Naive thymus-derived CD4-positive, alpha-beta T cell (primary cell): Measurements from ENCODE around the gene KCNK7. TPM values are rescaled to one million over a fixed set of nuclear protein-coding genes. Genes with fewer than 3 reads are reported as not detected.
A peak's percentile ranks its signal among the peaks of the same experiment; 100 is the strongest.

Experiments used
- ATAC-seq: fragments of 150-1000 bp; cut with Tn5 transposase; 2 replicates; pipeline ENCODE4 v1.10.0; 2021; ENCODE audit warnings: mild to moderate bottlenecking, moderate library complexity
- CTCF ChIA-PET: fragments of 350-600 bp; sonication (Branson Sonifier 250); formaldehyde crosslinking; loops from one replicate; lab custom pipeline; 2021; ENCODE audit warnings: antibody characterized with exemption; lab: Charles Lee
- POLR2A ChIA-PET: fragments of 350-600 bp; sonication (Branson Sonifier 250); formaldehyde crosslinking; loops from one replicate; lab custom pipeline; 2021; ENCODE audit warnings: antibody characterized with exemption, inconsistent platforms; lab: Charles Lee
- DNase-seq, 9 donors: peaks; one replicate each; pipeline versions ENCODE4 v3.0.0 to v3.0.0-alpha.2; 2020 to 2022; ENCODE audit warnings: mixed read lengths in 1 of 9
- H3K27ac ChIP-seq: one replicate; pipeline ENCODE4 v1.7.0; 2013; ENCODE audit warnings: mild to moderate bottlenecking, low read depth, low read length, moderate library complexity
- H3K27me3 ChIP-seq, 2 donors: one replicate each; pipeline ENCODE4 v1.7.0; 2013; ENCODE audit warnings: low read length in 2 of 2, mild to moderate bottlenecking in 2 of 2, moderate library complexity in 2 of 2; ENCODE audit not compliant: control insufficient read depth in 2 of 2, insufficient read depth in 2 of 2
- H3K36me3 ChIP-seq, 3 experiments: 1 replicate in 2 of 3; 2 replicates in 1 of 3; pipeline ENCODE4 v1.7.0; 2013; ENCODE audit warnings: low read length in 3 of 3, mild to moderate bottlenecking in 3 of 3, moderate library complexity in 1 of 3; ENCODE audit not compliant: insufficient read depth in 3 of 3, control insufficient read depth in 2 of 3
- H3K4me1 ChIP-seq, 2 donors: one replicate each; pipeline ENCODE4 v1.7.0; 2013; ENCODE audit warnings: low read length in 2 of 2, mild to moderate bottlenecking in 2 of 2, moderate library complexity in 1 of 2; ENCODE audit not compliant: control insufficient read depth in 2 of 2, insufficient read depth in 2 of 2
- H3K4me3 ChIP-seq: 2 replicates; pipeline ENCODE4 v1.7.0; 2013; ENCODE audit warnings: mild to moderate bottlenecking, low read length
- H3K9me3 ChIP-seq, 3 experiments: 1 replicate in 2 of 3; 2 replicates in 1 of 3; pipeline ENCODE4 v1.7.0; 2013; ENCODE audit warnings: low read length in 3 of 3; ENCODE audit not compliant: control insufficient read depth in 2 of 3
- H3K27ac Mint-ChIP-seq, 9 donors: one replicate each; pipeline ENCODE4 v1.8.0; 2020 to 2022; ENCODE audit warnings: mixed read lengths in 9 of 9, mild to moderate bottlenecking in 8 of 9, moderate library complexity in 5 of 9, inconsistent platforms in 2 of 9
- H3K27me3 Mint-ChIP-seq, 5 donors: one replicate each; pipeline ENCODE4 v1.8.0; 2021 to 2022; ENCODE audit warnings: mixed read lengths in 5 of 5, mild to moderate bottlenecking in 1 of 5
- H3K36me3 Mint-ChIP-seq, 5 donors: one replicate each; pipeline ENCODE4 v1.8.0; 2020 to 2022; ENCODE audit warnings: mixed read lengths in 5 of 5, mild to moderate bottlenecking in 3 of 5, inconsistent platforms in 1 of 5
- H3K4me1 Mint-ChIP-seq, 7 donors: one replicate each; pipeline ENCODE4 v1.8.0; 2020 to 2022; ENCODE audit warnings: mixed read lengths in 7 of 7, mild to moderate bottlenecking in 3 of 7, inconsistent platforms in 1 of 7
- H3K4me3 Mint-ChIP-seq, 10 donors: one replicate each; pipeline ENCODE4 v1.8.0; 2020 to 2022; ENCODE audit warnings: mild to moderate bottlenecking in 10 of 10, mixed read lengths in 10 of 10, moderate library complexity in 6 of 10, inconsistent platforms in 2 of 10
- H3K9me3 Mint-ChIP-seq, 11 donors: one replicate each; pipeline ENCODE4 v1.8.0; 2020 to 2022; ENCODE audit warnings: mixed read lengths in 11 of 11, mild to moderate bottlenecking in 4 of 11, inconsistent platforms in 1 of 11, moderate library complexity in 1 of 11
- intact Hi-C, 2 donors: fragments of 100-400 bp; cut with micrococcal nuclease; formaldehyde crosslinking; loops; one replicate each; pipeline ENCODE4 v1.15.1; 2023
- polyA plus RNA-seq, 2 donors: library from polyadenylated mRNA; unstranded; fragments of 300-500 nt; fragmentation: Illumina TruSeq; gene quantifications; one replicate each; pipeline ENCODE4 v1.2.3, GENCODE V29; 2021
- total RNA-seq, 6 experiments: library from RNA in 5 of 6; stranded (reverse) in 5 of 6; gene quantifications; 1 replicate in 5 of 6; 2 replicates in 1 of 6; pipeline ENCODE4 v1.2.3 and lab custom pipeline; 2021 to 2026

KCNK7 gene
- total and polyA plus RNA-seq, 7 experiments from 2014 or later: 0.25 to 9.2 (median 3.8) TPM; not detected in 1

- Mint-ChIP-seq H3K4me3 (no peak overlapping the region), H3K27ac (no peak overlapping the region), H3K27me3 (no peaks in the 10 kb centered on the region), H3K9me3 (no peaks in the 10 kb centered on the region), H3K36me3 (peaks cover 0 to 20% (median 3%) of the 10 kb centered on the region in 5 donors), H3K4me1 (peaks cover 4 to 13% (median 9%) of the 10 kb centered on the region in 7 donors)
- CTCF ChIA-PET: interaction anchor here (1.5 kb wide), 1 partner anchor 87 kb away, joined by 6 read pairs; the partner anchor contains the start of gene KAT5
- Histone ChIP-seq H3K4me1 (peaks cover 3 to 9% of the 10 kb centered on the region in 2 donors), H3K27ac (no peak overlapping the region), H3K9me3 (no peaks in the 10 kb centered on the region), H3K27me3 (no peaks in the 10 kb centered on the region), H3K36me3 (peaks cover 7 to 97% (median 20%) of the 10 kb centered on the region in 3 experiments), H3K4me3 (no peak overlapping the region)
- ATAC-seq (no peak), DNase-seq (no peak)
- POLR2A ChIA-PET: interaction anchor here (0.7 to 2.4 kb wide), 3 partner anchors 9 to 27 kb away, joined by 3 to 9 read pairs (median 3); no protein-coding TSS in a partner anchor
- intact Hi-C loops: no loop called here
Observed at GRCh38 chr11:65623852-65624616, 28.4 kb upstream of the KCNK7 start.

DNA sequence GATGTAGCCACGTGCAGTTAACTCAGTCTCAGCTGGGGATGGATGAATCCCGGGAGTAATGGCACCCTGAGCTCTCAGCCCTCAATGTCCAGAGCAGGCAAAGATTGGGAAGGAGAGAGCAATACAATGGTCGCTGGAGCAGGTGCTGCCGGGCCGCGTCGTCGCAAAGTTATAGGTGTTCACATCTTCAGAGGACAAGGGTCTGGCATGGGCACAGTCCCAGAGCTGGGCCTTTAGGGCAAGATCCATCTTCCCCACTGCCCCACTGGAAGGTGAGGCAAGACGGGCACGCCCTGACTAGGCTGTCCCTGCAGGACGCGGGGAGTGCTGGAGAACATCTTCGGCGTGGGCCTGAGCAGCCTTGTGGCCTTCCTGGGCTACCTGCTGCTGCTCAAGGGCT lies 27.6 kb upstream of the KCNK7 start:
- peaks cover 0 to 18% (median 3%) of the 10 kb centered on the region in 5 donors for H3K36me3 Mint-ChIP-seq
- no peak for DNase-seq
- Histone ChIP-seq H3K27ac (no peak overlapping the region), H3K4me3 (no peak overlapping the region), H3K4me1 (peaks cover 3 to 9% of the 10 kb centered on the region in 2 donors), H3K27me3 (no peaks in the 10 kb centered on the region), H3K36me3 (peaks cover 7 to 97% (median 26%) of the 10 kb centered on the region in 3 experiments), H3K9me3 (no peaks in the 10 kb centered on the region)
- intact Hi-C loops: no loop called here
- H3K27me3 Mint-ChIP-seq: no peaks in the 10 kb centered on the region
- POLR2A ChIA-PET: interaction anchor here (0.6 to 2.4 kb wide), 4 partner anchors 10 to 36 kb away, joined by 3 to 9 read pairs (median 3); no protein-coding TSS in a partner anchor
- peaks cover 4 to 13% (median 9%) of the 10 kb centered on the region in 7 donors for H3K4me1 Mint-ChIP-seq
- H3K27ac Mint-ChIP-seq: peak overlapping the region in 1 of 9 donors; percentile 70
- H3K9me3 Mint-ChIP-seq: no peaks in the 10 kb centered on the region
- H3K4me3 Mint-ChIP-seq: no peak overlapping the region
- ATAC-seq: no peak
- CTCF ChIA-PET: interaction anchor here (0.6 to 1.5 kb wide), 4 partner anchors 34 to 256 kb away, joined by 3 to 6 read pairs (median 4); partner anchors contain the start of gene KAT5

DNA sequence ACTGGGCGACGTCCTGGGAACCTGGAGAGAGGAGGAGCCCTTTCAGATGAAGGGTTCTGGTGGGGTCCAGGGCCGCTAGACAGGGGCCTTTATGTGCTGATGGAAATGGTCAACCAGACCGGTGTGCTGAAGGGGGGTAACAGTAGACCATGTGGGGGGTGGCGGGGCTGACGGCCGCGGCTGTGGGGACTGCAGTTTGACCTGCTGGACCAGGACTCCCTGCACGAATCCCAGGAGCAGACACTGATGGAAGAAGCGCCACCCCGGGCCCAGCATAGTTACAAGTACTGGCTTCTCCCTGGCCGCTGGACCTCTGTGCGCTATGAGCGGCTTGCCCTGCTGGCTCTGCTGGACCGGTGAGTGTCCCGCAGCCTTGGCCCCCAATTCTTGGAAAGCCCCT lies 26.4 kb upstream of the KCNK7 start:
- H3K27me3 ChIP-seq: no peaks in the 10 kb centered on the region
- DNase-seq: no peak
- H3K4me1 ChIP-seq: peaks cover 11 to 13% of the 10 kb centered on the region in 2 donors
- Mint-ChIP-seq H3K4me3 (no peak overlapping the region), H3K9me3 (no peaks in the 10 kb centered on the region), H3K27ac (no peak overlapping the region), H3K36me3 (peaks cover 0 to 20% (median 3%) of the 10 kb centered on the region in 5 donors), H3K4me1 (peaks cover 8 to 20% (median 12%) of the 10 kb centered on the region in 7 donors), H3K27me3 (no peaks in the 10 kb centered on the region)
- intact Hi-C loops: no loop called here
- H3K4me3 ChIP-seq: no peak overlapping the region
- POLR2A ChIA-PET: interaction anchor here (0.6 to 2.4 kb wide), 3 partner anchors 11 to 441 kb away, joined by 3 to 9 read pairs (median 6); no protein-coding TSS in a partner anchor
- CTCF ChIA-PET: interaction anchor here (0.6 to 1.7 kb wide), 3 partner anchors 27 to 148 kb away, joined by 3 to 6 read pairs (median 3); partner anchors contain the start of gene KAT5
- no peaks in the 10 kb centered on the region for H3K9me3 ChIP-seq
- peaks cover 15 to 97% (median 30%) of the 10 kb centered on the region in 3 experiments for H3K36me3 ChIP-seq
- no peak overlapping the region for H3K27ac ChIP-seq
- no peak for ATAC-seq

DNA sequence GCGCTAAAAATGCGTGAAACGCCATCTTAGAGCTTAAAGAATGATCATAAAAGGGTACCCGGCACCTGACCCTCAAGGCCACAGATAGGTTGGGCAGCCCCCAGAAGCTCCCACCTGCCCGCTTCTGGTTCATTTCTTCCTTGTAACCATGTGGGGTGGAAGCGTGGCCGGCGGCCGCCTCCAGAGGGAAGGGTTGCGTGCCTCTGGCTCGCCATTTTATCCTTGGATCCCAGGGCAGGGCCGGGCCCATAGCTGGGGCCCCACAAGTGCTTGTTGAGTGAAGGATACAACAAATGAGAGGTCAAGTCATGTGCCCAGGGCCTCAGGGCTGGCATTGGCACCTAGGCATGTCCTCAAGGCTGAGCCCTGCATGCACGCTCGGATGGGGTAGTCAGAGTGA lies 25.9 kb upstream of the KCNK7 start:
- POLR2A ChIA-PET: interaction anchor here (1.1 to 1.4 kb wide), 2 partner anchors 18 to 31 kb away, joined by 3 to 6 read pairs; no protein-coding TSS in a partner anchor
- peaks cover 12 to 92% (median 30%) of the 10 kb centered on the region in 3 experiments for H3K36me3 ChIP-seq
- no peak overlapping the region for H3K4me3 ChIP-seq
- peaks cover 0 to 20% (median 6%) of the 10 kb centered on the region in 5 donors for H3K36me3 Mint-ChIP-seq
- ATAC-seq (no peak), DNase-seq (no peak)
- H3K27ac ChIP-seq: no peak overlapping the region
- H3K4me1 ChIP-seq: peaks cover 16% of the 10 kb centered on the region in 2 donors
- H3K9me3 Mint-ChIP-seq: no peaks in the 10 kb centered on the region
- H3K4me1 Mint-ChIP-seq: peaks cover 14 to 25% (median 17%) of the 10 kb centered on the region in 7 donors
- H3K27me3 ChIP-seq: no peaks in the 10 kb centered on the region
- intact Hi-C loops: no loop called here
- no peak overlapping the region for H3K4me3 Mint-ChIP-seq
- H3K27me3 Mint-ChIP-seq: no peaks in the 10 kb centered on the region
- CTCF ChIA-PET: interaction anchor here (0.6 to 1.7 kb wide), 2 partner anchors 27 to 148 kb away, joined by 3 read pairs; no protein-coding TSS in a partner anchor
- H3K27ac Mint-ChIP-seq: no peak overlapping the region
- no peaks in the 10 kb centered on the region for H3K9me3 ChIP-seq

DNA sequence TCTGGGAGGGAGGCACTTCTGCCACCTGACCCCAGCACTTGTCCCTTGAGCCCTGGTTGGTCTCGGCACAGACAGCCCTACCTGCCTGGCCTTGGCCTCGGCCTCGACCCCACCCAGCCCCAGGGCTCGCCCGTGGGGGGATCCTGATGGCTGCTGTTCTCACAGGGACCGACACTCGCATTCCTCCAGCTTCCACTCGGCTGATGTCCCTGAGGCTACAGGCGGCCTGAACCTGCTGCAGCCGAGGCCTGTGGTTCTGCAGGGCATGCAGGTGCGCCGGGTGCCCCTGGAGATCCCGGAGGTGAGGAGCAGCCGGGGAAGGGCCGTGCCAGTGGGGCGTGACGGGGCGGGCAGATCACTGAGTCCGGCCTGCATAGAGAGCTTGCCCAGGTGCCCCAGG lies 25.1 kb upstream of the KCNK7 start:
- no peak overlapping the region for H3K4me3 Mint-ChIP-seq
- peaks cover 11 to 22% (median 15%) of the 10 kb centered on the region in 7 donors for H3K4me1 Mint-ChIP-seq
- Histone ChIP-seq H3K36me3 (peaks cover 12 to 87% (median 30%) of the 10 kb centered on the region in 3 experiments), H3K27ac (no peak overlapping the region), H3K9me3 (no peaks in the 10 kb centered on the region), H3K4me3 (no peak overlapping the region), H3K27me3 (no peaks in the 10 kb centered on the region), H3K4me1 (peaks cover 13 to 16% of the 10 kb centered on the region in 2 donors)
- no peaks in the 10 kb centered on the region for H3K9me3 Mint-ChIP-seq
- CTCF ChIA-PET: no interaction called here
- no peaks in the 10 kb centered on the region for H3K27me3 Mint-ChIP-seq
- POLR2A ChIA-PET: interaction anchor here (1.1 to 1.4 kb wide), 2 partner anchors 19 to 32 kb away, joined by 3 to 6 read pairs; no protein-coding TSS in a partner anchor
- DNase-seq (no peak), ATAC-seq (no peak)
- H3K27ac Mint-ChIP-seq: no peak overlapping the region
- peaks cover 0 to 22% (median 6%) of the 10 kb centered on the region in 5 donors for H3K36me3 Mint-ChIP-seq
- intact Hi-C loops: no loop called here

DNA sequence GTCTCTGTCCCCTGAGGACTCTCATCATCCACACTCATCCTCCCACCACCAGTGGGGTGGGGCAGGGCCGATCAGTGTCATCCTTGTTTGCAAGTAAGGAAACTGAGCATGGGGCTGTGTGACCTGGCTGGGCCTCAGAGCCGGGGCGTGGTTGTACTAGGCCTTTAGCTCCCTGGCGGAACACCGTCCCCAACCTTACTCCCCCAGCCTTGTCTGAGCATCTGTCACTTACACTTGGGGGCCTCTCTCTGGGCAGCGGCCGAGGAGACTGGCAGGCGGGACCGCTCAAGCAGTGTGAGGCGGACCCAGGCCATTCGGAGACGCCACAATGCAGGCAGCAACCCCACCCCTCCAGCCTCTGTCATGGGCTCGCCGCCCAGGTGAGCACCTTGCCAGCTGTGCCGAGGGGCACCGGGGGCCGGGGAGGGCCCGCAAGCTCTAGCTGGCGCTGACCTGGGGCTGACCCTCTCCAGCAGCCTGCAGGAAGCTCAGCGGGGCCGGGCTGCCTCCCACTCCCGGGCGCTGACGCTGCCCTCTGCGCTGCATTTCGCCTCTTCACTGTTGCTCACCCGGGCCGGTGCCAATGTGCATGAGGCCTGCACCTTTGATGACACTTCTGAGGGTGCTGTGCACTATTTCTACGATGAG lies 23.8 kb upstream of the KCNK7 start:
- Histone ChIP-seq H3K27me3 (no peaks in the 10 kb centered on the region), H3K4me3 (no peak overlapping the region), H3K9me3 (no peaks in the 10 kb centered on the region), H3K36me3 (peaks cover 12 to 82% (median 28%) of the 10 kb centered on the region in 3 experiments), H3K27ac (no peak overlapping the region), H3K4me1 (peaks cover 13 to 16% of the 10 kb centered on the region in 2 donors)
- Mint-ChIP-seq H3K9me3 (peaks cover 0 to 2% (median 0%) of the 10 kb centered on the region in 11 donors), H3K36me3 (peaks cover 0 to 22% (median 6%) of the 10 kb centered on the region in 5 donors), H3K27ac (no peak overlapping the region), H3K27me3 (peaks cover 0 to 6% (median 0%) of the 10 kb centered on the region in 5 donors), H3K4me1 (peaks cover 12 to 23% (median 15%) of the 10 kb centered on the region in 7 donors), H3K4me3 (peak overlapping the region in 2 of 10 donors; percentile 36 to 71)
- CTCF ChIA-PET: interaction anchor here (0.6 kb wide), 1 partner anchor 59 kb away, joined by 3 read pairs; no protein-coding TSS in a partner anchor
- no peak for DNase-seq
- POLR2A ChIA-PET: no interaction called here
- intact Hi-C loops: loop anchor here in 1 of 2 donors (5.0 kb wide), 1 partner anchor 1302 kb away; the partner anchor contains the start of genes PRDX5 and TRMT112
- ATAC-seq: no peak
